GM21529 (cell line): ENCODE measurements around the gene BMF.
A peak's percentile ranks its signal among the peaks of the same experiment; 100 is the strongest.
"Not testable (repeated sequence)": the region's sequence is repeated elsewhere in the genome, so short reads cannot be mapped to it uniquely, and the experiment has no call there.

Experiments
- ATAC-seq: cut with Tn5 transposase; IDR thresholded peaks from one replicate; pipeline ENCODE4 v1.9.1; 2021; ENCODE audit not compliant: unreplicated experiment

Gene BMF

DNA sequence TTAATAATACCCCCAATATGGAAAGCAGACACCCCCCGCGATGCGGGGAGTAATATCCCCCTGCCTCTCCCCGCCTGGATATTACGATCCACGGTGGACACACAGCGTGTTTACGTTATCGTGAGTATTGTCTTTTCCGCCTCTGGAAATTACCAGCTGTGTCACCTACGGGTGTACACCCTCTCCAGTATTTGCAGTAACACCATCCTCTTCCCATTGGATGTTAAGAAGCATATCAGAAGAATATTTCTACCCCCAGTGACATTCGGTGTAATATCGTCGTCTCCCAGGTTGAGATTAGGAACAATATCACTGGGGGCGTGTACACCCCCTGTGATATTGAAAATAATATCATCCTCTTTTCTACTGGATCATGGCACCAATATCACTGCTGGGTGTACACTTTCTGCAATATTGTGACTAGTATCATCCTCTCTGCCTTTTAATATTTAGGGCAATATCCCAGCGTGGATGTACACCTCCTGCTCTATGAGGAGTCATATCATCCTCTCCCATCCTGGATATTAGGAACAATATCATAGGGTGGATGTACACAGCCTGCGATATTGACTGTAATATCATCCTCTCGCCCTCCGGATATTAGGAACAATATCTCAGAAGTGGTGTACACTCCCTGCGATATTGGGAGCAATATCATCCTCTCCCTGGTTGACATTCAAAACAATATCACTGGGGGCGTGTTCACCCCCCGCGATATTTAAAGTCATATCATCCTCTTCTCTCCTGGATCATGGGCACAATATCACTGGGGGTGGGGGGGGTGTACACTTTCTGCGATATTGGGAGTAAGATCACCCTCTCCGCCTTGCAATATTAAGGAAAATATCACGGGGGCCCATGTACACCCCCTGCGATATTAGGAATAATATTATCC, 20.3 kb upstream of the BMF start:
- no peak for ATAC-seq

DNA sequence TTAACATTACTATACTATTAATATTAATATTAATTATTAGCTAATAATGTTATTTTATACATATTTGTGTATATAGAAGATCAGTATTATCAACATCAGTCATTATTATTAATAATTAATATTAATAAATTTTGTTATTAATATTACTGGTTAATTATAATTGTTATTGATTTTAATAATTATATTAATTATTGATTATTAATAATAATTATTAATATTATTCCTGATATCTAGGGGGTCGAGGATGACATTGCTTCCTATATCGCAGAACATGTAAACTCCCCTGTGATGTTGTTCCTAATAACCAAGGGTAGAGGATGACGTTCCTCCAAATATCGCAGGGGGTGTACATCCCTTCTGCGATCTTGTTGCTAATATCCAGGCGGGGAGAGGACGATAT, 17.3 kb upstream of the BMF start:
- ATAC-seq: no peak

DNA sequence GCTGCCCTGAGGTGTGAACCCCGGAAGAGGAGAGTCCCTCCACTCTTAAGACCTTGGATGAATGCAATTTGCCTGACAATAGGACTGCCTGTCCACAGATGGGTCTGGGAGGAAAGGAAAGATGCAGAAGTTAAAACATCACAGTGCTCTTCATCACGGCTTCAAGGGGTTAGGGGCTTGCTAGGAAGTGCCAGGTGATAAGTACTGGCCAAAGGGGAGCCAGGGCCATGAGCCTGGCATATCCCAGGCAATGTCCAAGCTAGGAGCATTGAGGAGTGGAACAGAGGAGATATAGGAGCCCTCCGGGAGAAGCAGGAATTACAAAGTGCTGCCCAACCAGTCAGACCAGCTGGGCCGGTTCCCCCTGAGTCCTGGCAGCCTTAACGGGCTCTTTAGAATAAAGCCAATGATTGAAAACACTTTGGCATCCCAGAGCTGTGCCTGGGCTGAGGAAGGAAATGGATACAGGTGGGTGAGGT, 16.2 kb upstream of the BMF start:
- not testable (repeated sequence) for ATAC-seq

DNA sequence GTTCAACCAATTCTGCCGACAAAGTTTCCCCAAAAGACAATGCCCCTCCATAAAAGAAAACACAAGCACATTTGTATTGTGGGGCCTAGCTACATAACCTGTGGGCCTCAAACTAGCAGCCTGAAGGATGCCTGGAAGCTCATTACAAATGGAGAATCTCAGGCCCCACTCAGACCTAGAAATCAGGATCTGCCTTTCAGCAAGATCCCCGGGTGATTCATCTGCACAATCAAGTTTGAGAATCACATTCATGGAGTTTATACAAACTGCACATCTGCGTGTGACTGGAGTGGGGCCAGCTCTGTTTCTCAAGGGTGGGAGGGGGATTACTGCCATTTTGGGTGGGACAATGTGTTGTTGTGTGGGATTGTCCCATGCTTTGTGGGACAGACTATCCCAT, 15.7 kb upstream of the BMF start:
- ATAC-seq: not testable (repeated sequence)

DNA sequence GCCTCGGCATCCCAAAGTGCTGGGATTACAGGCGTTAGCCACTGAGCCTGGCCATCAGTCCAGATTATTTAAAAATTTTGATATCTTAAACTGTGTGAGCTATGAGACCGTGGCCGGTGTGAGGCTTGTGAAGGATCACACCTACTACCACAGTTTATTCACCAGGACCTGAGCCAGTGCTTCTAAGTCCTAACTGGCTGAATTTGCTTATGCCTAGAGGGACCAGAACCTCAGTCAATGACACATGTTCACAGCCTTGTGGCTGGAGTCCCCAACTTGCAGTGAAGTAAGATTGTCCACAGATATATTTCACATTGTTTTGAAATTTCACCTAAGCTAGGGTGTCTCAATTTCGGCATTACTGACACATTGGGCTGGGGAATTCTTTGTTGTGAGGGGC, 15.2 kb upstream of the BMF start:
- ATAC-seq: not testable (repeated sequence)

DNA sequence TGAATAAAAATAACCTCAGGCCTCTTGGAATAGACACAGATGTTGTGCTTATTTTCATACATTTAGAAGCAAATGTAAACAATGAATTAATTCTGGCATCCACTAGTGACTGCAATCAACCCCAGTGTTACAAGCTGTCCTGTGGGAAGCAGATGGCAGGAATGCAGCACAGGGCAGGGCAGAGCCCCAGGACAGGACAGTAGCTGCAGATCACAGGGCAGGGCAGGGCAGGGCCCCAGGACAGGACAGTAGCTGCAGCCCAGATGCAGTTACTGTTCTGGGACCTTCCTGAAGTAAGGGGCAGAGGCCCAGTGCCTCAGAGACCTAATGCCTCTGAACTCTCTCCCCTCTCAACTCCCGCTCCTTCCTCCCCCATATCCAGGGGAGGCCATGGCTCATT, 14.3 kb upstream of the BMF start:
- not testable (repeated sequence) for ATAC-seq

DNA sequence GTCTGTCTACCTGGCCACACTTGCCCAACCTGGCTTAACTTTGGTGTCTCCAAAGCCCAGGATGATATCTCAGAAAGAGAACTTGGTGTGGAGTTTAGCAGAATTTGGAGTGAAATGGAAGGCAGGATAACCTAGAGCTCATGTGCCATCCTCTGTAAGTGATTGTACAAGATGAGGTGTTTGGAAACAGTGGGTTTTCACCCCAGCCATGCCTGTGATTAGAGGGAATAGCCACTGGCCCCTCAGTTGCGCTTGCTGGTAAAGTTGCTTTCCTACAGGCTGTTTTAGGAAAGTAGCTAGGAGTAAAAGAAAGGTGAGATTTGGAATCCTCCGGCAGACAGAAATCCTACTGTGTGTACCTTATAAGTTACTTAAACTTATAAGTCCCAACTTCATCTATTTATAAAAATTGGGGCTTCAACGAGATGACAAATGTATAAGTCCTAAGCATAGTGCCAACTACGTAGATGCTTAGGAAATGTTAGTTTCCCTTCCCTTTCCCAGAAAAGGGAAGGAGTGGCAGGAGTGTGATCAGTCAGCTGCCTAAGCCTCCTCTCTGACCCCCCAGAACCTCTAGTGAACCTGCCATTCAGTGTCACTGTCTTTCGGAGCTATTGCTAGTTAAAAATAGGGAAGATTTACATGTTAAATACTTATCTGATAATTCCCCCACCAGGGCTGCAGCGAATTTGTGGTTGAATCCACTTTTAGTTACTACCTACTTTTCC, 13.4 kb upstream of the BMF start:
- ATAC-seq: no peak

DNA sequence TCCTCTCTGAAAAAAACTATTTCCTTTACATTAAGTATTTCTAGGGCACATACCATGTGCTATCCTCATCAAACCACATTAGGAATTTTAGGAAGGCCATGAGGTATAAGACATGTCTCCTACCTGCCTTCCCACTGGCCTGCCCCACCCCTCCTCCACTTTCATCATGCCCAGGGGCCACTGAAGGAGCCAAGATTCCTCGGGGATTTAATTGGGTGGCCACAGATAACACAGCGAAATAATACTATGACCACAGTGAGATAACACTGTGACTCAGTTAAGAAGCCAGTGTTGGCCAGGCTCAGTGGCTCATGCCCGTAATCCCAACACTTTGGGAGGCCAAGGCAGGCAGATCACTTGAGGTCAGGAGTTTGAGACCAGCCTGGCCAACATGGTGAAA, 9.8 kb upstream of the BMF start:
- no peak for ATAC-seq

DNA sequence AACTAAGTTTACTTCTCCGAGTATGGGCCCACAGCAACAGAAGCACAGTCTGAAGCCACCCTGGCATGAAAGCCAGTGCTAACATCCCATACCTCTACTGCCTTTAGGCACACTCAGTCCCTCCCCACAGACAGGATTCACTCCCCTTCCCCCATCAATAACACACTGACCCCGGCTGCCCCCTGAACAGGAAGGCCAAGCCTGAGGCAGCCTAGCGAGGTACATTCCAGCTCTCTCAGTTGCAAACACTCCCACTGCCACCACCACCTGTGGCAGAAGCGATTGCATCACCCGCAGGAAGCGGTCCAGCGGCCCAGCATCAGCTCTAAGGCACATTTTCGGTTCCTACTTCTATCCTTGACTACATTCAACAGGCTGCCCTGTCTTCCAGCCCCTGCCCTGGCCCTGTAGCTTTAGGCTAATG, 7.0 kb upstream of the BMF start:
- peak; percentile 96 for ATAC-seq

DNA sequence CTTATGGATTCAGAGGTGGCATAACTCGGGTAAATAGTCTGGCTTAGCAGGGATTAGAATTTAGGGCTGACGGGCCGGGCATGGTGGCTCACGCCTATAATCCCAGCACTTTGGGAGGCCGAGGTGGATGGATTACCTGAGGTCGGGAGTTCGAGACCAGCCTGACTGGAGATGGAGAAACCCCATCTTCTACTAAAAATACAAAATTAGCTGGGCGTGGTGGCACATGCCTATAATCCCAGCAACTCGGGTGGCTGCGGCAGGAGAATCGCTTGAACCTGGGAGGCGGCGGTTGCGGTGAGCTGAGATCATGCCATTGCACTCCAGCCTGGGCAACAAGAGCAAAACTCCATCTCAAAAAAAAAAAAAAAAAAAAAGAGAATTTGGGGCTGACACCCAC, 6.4 kb upstream of the BMF start:
- not testable (repeated sequence) for ATAC-seq

DNA sequence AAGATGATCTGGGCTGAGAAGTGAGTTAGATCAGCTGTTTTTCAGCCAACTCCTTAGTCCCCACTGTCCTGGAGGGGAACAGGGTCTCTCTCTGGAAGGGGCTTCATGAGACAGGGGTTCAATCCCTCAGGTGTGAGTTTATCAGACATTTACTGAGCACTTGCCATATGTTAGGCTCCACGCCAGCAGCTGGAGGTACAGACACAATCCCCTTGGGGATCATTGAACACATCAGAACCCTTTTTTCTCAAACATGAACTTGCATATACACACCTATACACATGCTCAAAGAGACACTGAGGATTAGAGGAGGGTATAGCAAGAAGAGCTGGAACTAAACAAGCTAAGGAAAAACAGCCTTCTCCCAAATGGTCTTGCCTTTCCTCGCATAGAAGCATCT, 5.5 kb upstream of the BMF start:
- no peak for ATAC-seq

DNA sequence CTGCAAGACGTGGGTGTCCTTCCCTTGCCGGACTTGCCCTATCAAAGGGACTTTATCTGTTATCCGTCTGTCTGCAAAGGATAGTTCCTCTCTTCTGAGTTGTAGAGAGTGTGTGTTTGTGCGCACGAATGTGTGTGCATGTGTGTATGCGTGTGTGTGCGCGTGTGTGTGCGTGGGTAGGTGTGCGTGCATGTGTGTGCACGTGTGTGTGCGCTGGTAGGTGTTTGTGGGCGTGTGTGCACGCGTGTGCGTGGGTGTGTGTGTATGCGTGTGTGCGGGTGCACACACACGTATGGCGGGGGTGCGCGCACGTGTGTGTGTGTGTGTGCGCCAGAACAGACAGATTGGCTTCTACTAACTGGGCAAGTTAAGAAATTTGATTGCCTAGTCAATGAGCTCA, 4.1 kb upstream of the BMF start:
- ATAC-seq: no peak

DNA sequence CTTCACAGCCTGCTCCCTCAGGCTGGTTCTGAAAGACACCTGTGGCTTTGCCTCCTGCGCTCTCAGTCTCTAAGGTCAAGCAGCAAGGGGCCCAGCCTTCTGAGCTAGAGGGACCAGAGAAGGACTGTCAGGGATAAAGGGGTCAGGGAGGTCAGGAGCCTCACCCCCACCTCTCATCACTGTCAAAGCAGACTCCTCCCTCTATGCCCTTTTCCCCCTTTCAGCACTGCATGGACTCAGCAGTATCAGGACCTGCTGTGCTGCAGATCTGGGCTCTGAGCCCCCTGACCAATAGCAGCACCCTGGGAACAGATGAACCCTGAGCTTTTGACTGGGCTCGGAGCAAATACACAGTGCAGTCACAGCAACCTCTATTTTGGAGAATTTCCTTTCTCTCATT, 3.2 kb upstream of the BMF start:
- no peak for ATAC-seq

DNA sequence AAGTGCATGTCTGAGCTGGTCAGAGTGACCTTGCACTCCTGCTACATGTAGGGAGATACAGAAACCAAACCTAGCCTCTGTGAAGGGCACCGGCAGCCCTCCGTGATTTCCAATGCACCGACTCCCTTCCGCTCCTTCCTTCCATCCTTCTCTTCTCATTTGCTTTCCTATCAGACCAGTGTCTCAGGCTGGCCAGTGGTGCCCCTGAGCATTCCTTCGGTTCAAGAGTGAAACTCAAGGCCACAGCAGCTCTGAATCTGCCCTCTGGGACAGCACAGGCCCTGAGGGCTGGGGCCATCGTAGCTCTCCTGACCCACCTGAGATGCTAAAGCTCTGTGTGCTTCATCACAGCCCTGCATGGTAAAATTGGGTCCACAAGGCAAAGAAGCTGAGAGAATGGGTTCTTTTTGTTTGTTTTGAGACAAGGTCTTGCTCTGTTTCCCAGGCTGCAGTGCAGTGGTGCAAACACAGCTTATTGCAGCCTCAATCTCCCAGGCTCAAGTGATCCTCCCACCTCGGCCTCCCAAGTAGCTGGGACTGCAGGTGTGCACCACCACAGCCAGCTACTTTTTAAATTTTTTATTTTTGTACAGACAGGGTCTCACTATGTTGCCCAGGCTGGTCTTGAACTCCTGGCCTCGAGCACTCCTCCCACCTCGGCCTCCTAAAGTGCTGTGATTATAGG, 2.3 kb upstream of the BMF start:
- no peak for ATAC-seq

DNA sequence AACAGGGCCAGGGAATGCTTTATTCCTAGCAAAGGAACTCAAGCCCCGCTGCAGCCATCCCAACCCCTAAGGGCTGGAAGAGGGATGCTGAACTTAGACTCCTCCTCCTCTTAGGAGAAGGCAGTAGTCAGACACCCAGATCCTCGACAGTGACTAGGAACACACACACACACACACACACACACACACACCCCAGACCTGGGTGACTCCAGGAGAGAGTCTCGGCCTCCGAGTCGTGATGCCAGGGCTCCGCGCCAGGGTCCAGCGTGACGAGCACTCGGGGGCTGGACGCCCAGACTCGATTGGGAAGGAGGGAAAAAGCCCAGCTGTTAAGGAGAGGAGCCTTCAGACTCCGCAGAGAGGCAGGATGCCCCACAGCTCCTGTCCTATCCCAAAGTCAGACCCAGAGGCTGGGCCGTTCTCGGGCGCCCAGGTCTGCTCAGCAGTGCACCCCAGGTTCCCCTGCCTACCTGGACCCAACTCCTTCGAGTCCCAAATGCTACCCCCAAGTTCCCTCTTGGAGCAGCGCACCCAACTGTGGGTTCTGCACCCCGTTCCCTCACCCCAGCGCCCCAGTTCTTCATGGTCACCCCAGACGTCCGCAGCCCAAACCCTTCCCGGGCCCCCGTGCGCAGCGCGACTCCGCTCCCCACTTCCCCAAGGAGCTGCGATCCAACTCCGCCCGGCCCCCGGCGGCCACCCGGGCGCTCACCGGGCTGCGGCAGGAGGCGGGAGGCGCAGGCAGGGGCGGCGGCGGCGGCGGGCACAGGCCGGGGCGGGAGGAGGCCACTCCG, 421 bp downstream of the BMF start:
- peak; percentile 0 for ATAC-seq

DNA sequence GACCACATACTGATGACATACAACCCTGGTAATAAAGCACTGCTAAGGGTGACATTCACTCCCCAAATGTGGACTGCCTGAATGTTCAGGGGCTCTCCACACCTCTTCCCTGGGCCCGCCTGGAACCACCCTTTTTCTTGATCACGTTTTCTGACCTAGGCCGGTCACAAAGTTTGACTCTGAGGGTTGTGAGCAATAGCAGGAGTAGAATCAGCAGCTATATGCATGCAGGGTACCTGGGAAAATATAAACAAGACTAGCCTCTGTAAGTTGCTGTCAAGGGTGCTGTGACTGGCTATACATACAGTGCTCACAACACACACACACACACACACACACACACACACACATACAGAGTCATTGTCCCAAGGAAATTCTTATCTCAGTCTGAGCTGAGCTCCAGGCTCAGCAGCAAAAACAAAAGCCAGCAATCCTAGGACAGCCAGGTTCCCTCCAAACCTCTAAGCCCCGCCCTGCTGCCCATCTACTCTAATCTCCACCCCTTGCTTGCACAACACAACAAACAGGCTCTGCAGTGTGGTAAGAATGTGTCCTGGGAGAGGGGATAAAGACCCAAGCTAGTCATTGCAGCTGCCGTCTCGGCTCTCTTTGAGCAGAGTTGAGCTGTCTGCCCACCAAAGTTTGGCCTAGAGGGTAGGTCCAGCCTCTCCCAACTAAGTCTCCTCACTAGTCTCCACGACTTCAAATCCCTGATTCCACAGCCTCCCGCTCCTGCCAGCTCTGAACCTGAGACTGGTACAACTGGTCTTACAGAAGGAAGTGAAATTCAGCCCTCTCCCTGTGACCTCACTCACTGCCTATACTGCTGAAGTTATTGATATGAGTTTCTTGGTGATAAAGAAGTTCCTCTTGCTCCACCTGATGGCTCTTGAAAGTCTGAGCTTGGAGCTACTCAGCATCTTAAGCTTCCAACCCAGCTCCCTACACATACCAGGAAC, 2.2 kb downstream of the BMF start:
- ATAC-seq: peak; percentile 41

DNA sequence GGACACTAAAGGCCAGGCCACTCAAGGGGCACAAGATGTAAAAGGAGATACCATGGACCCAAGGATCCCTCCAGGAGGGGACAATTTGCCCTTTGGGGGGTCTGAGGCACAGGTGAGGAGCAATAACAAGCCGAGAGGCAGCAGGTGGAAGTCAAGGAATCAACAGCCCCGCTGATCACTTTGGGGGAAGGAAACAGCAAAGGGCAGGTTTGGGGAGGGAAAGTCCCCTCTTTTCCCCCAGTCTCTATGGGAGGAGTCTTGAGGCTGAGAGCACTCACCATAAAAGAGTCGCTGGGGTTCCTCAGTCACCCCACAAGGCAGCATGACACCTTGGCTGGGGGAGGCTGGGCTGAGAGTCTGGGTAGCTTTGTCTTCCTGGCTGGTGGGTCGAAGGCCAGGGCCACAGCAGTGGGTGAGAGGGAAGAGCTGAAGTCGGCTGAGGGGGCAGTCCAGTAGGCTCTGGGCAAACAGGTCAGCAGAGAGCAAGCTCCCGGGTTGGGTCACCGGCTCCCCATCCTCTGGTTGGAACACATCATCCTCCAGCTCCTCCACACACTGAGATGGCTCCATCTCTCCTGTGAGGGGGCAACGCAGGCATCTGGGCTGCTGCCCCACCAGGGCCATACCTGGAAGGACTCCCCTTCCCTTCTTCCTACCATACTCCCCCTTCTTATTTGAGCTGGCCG, 3.0 kb downstream of the BMF start:
- no peak for ATAC-seq

DNA sequence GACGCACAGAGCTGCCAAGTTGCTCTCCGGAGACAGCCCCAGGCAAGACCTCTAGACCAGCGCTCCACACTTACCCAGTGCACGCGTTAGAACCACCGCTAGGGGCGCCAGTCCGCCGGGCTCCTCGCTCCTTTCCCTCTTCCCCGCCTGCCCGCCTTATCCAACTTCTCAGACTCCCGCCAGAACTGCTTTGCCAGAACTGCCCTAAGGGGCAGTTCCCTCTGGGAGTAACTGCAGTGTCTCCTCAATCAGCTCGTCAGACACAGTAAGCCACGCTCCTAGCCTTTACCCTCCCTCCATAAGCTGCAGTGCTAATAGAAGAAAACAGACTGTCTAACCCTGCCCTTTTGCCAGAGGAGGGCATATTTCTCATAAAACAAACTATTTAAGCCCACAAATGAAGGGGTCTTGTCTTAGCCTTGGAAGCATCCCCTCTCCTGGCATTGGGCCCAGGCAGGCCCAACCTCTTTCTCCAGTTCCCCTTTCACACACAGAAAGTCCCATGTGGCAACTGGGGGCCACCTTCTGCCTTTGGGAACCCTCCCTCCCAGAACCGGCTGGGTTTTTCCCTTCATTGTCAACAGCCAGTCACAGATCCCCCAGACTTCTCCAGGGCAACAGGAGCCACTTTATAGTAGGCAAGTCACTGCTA, 3.7 kb downstream of the BMF start:
- no peak for ATAC-seq
